Stimulated activated CD8-positive, alpha-beta memory T cell treated with anti-CD3 and anti-CD28 coated beads, Interleukin-7, amount 100 ng/mL, for 48 hours (primary cell): ENCODE data around the gene STK39.

Experiments
- DNase-seq, 2 donors: peaks; one replicate each; pipeline ENCODE4 v3.0.0-alpha.2; 2020; ENCODE audit warnings: low read depth in 1 of 2; ENCODE audit errors: extremely low read depth in 1 of 2

STK39 gene

DNA sequence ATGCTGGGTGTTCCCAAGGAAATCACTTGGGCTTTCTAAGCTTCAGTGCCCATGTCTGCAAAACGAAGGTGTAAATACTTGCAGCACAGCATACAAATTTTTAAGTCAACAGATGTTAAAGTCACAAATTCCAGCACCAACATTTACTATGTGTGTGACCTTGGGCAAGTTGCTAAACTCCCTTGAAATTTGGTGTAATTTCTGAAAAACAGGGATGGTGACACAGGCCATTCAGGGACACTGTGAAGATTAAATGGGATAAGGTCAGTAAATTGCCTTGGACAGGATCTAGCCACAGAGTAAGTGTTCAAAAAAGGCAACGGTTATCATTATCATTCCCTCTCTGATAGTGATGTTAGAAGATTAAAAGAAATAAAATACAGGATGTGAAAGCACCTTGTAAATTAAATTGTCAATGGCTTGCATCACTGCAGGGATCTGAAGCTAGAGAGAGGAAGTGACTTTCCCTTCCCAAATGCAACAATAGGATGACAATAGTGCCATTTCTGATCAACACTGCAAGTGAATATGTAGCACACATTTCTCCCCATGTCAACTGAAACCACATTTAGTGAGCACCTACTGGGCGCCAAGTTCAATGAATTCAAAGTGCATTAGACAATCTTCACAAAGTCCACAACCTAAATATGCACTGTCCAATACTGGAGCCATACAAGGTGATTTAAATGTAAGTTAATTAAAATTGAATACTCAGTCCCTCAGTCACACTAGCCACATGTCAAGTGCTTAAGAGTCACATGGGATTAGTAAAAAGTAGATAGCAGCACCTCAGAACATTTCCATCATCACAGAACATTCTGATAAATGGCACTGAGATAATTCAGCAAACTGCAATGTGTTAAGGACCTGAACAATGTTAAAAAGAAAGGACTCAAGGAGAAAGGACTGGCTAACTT is 81.2 kb downstream of the STK39 start:
- no peak for DNase-seq

DNA sequence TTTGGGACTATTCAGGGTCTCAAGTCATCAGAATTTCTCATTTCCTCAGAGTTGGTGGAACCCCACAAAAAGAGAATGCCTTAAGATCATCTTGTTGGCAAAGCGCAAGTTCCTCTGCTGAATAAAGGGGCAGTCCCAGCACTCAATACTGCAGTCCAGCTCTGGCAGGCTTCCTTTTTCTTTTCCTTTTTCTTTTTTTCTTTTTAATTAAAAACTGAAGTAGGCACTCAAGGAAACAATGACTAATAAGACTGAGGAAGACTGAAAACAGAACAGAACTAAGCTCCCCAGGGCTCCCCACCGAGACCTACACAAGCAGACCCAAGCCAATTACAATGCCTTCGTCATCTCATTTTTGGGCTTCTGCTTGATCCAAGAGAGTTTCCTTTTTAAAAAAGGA is 82.0 kb downstream of the STK39 start:
- DNase-seq: no peak

DNA sequence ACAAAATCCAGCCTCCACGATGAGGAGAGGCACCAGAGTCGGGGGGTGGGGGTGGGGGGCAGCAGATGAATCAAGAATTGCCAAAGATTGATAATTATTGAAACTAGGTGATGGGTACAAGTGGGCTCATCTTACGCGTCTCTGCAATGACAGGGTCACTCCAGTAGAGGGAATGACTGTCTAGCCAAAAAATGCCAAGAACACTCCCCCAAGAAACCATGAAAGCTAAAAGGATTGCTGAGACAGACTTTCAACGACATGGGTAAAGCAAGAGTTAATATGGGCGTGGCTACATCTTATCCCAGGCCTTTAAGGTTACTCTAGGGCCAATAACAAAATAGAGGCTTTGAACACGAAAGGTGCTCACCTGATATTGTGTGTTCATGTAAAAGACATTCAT is 86.5 kb downstream of the STK39 start:
- DNase-seq: no peak

DNA sequence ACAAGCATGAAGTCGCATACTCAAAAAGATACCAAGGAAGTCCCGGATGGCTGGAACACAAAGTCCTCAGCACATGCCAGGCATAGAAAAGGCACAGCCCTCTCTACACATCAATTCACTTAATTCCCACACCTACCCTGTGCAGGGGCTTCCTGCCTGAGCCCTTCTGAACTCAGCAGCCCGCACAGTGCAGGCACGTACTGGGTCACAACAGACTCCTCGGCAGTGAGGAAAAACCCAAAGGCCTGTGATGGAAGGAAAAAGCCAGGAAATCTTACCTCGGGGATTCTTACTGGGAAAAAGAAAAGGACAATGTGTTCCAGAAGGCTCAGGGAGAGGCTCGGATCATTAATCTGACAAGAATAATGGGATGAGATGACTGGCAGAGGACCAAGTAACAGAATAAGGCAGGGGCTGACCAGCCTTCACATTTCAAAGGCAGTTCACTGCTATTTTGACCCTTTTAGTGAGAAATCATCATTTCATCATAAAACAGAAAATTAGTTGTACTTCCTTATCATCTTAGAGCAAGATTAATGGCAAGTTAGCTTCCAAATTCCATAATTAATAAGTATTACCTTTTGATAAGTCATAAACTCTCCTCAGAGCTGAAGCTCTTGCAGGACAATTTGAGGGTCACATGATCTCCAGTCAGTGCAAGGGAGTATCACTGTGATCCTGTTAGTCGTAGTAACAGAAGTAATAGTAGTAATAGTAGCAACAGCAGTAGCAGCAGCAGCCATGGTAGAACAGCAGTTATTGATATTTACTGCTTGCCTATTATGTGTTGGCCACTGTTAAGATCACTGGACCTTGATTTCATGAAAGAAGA is 87.4 kb downstream of the STK39 start:
- no peak for DNase-seq

DNA sequence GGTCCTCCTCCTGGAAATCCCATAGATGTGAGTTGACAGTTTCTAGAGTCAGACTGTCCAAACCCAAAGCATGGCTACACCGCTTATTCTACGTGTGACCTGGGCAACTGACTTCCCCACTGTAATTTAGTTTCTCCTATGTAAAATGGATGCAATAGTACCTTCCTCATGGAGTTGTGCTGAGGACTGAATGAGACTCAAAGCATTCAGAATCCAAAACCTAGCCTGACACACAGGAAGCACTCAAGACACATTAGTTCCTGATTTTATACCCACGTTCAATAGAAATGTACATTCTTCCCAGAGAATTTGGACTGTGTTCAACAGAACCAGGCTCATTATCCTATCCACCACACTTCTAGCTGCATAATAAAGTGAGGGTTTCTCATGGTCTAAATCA is 88.8 kb downstream of the STK39 start:
- DNase-seq: no peak

DNA sequence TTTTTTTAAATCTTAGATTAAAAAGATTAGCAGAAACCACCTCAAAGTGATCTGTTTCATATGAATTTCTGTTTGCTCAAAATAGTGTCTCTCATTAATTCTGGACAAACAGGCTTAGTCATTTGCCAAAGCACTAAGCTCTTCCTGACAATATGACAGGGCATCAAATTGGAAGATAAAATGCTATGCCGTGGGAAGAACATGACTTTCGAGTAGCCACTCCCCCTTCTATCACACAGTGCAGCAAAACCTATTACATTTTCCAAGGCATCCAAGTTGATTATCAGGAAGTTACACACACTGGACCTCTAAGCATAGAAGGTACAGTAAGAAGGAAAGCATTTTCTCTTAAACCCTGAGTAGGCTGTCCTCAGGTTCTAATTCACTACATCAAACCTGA is 89.5 kb downstream of the STK39 start:
- DNase-seq: no peak

DNA sequence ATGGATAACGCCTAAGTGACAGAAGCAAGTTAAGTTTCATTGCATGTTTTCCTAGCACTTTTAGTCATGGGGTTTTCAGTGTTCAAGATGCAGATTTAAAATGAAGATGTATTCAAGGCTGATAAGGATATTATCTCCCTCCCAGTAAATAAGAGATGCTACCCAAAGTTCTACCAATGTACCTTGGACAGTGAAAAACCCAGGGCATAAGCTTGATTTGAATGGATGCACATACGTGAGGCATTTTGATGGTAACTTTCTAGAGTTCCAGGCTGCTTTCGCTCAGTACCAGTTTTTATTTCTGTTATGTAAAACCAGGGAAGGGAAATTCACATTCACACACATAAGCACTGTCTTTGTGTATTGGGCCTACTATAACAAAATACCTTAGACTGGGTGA is 90.3 kb downstream of the STK39 start:
- no peak for DNase-seq

DNA sequence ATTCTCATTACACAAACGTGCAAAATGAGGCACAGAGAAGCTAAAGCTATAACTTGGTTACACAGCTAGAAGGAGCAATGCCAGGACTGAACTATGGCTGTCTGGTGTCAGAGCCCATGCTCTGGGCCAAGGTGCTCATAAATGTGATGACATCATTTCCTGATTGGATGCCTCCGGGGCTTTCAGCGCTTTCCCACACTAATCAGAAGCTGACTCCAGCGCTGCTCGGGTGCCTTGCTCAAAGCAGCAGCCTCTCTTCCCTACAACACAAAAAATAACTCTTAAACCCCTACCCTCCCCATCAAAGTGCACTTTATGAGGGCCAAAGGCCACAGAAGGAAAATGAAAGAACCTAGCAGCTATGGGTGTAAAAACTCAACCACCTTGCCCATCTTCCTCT is 90.7 kb downstream of the STK39 start:
- no peak for DNase-seq

DNA sequence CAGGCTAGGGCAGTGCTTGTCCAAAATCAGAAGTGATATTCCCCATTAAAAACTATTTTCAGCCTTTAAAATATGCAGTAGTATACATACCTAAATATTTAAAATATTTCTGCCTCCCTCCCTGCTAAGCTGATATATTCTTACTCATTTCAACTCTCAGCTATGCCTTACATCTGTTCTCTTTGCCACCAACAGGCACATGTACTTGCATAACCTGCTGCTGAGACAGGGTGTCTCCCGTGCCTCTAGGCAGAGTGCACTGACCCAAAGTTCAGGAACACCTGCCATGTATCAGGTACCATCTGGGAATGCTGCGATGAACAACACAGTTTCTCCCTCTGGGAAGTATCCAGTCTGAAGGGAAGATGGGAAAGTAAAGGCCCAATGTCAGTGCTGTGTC is 91.7 kb downstream of the STK39 start:
- no peak for DNase-seq

DNA sequence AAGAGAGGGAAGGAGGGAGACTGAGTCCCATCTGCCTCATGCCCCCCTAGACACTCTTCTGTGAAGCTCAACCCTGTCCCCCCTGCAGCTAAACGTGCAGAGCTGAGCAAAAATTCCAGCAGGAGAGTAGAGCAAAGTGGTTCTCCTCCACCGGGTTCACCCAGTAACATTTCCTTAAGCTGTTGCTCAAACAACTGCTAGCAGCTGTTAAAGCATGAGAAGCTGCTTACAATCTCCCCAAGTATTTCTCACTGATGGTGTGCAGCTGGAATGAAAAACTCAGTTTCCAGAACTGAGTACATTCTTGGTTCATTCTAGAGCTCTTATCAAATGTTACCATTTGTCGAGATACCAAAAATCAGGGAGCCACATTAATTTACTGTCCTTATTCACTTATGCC is 92.3 kb downstream of the STK39 start:
- DNase-seq: no peak

DNA sequence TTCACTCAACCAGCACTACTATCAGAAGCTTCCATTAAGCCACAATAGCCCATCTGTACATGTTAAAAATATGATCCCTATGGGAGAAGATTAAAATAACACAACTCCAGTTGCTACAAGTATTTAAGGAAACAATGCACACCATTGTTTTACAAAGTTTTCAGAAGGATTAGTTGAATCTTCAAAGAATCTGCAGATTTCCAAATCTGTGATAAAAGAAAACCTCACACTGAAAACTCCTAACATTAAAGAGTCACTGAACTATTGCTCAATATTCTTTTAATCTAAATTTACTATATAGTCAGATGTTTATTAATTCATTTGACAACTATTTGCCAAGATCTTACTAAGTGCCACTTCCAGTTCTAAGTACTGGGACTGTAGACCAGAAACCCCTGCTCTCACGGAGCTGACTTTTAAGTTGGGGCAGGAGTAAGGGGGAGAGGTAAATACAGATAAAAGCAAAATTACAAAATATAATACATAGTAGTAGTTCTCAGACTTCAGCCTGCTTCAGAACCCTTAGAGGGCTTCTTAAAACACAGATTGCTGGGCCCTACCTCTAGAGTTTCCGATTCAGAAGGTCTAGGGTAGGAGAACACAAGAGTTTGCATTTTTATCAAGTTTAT is 94.4 kb downstream of the STK39 start:
- DNase-seq: no peak

DNA sequence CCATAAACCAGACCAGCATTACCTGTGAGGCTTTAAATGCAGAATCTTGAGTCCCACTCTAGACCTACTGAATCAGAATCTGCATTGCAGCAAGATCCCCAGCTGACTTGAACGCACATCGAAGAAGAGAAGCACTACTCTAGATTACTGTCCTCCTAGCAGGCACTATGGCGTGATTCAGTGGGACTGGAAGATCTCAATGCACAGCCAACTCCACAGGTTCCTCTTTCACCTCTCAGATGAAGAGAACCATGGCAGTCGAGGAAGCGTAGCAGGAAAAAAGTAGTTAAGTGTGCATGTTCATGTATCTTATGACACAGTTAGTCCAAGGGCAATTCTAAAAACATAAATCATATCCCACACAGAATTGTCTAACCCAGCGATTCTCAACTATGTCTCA is 97.4 kb downstream of the STK39 start:
- DNase-seq: no peak

DNA sequence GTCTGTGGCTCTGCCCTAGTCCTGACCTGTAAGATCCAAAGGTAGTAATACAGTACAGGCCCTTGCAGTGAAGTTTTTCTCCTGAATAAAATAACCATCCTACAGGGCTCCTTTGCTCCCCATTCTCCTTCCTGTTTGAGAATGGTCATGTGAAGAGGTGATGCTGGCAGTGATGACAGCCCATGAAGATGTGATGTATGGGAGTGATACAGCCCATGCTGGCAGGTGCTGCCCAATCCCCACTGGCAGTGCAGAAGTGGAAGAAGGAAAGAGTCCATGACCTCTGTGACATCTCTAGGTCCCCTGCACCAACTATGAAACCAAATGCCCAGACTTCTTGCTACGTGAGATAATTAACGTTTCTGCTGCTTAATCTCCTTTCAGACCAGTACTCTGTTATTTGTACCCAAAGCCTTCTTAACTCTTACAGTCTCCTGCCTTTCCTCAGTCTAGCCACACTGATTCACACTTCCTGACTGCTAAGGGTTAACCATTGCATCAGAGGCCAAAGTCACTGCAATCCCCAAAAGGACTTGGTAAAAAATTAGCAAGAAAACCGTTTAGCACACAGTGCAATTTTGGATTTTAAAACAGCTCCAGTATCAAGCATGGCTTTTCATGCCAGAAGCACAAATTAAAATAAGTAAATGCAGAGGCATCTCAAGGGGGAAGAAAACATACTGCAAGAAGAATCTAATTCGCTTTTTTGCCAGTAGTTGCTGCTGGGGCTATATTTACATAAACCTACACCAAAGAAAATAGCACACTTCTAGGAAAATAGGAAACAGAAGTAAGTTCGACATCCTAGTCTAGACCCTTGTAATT is 98.0 kb downstream of the STK39 start:
- DNase-seq: no peak

DNA sequence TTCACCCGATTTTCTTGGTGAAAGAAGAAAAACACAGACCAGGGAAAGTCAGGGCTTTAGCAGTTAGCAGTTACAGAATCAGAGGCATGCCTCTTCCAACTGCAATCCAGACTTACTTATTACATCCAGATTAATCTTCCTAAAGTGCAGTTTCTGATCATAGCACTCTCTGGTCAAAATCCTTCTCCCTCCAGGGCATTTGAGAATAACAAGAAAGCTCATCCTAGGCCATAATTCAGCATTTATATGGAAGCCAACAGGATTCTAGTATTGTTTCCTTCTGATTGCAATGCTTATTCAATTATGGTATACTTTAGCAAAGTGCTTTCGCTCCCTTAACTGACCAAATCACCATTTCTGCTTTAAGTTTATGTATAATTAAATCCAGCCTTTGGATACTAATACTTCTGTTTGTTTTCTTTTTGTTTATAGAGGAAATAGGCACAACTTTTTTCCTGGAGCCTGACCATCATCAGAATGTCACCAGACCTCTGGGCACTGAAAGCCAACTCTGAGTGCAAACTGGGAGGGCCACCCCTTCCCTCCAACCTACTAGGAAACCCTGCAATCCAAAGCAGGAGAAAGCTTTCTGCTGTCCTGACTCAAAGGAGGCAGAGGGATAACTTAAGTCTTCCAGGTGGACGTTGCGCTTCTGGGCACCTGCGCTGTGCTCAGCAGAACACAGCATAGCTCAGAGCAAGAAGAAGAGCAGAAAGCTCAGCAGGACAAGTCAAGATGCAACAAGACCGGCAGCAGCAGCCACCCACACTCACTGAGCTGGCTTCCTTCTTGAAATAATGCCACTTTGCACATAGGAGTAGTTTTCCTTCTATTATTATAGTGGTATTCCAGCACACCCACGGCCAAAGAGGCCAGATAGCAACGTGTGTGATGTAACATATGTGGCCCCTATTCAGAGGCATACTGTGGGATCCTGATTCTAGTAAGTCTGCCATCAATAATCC is 99.3 kb downstream of the STK39 start:
- no peak for DNase-seq

DNA sequence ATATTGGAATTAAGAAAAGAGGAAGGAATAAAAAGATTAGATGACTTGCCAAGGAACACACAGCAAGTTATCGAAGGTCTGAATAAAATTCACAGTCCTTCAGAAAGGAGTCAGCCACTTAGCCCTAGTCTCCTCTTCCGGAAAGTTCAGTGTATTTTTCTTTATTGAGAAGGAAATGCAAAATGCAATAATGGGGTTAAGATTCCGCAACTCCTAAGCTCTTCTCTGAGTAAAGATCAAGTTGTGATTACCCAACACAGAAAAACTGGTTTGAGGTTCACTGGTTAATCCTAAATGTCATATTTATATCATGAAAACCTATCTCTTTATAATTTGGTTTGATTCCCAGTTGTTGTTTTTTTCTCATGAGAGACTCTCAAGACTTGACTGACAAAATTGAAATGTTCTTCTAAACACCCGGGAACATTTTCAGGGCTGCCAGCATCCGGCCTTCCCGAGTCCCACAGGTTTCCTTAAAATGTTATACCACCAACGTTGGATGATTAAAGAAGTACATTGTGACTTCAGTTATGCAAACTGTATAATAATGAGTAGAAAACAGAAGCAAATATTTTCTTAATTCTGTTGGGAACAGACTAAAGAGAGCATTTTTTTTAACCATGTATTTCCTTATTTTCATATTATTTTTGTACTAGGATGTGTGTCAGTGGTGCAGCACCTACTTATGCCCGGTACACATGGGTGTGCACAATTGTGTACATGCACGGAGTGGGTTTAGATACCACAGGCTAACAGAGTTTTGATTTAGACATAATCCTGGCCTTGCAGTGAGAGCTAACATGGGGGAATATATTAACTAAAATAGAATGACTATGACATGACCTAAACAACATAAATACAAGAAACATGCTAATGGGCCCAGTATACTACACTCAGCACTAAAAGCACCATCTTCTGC is 100.2 kb downstream of the STK39 start:
- no peak for DNase-seq

DNA sequence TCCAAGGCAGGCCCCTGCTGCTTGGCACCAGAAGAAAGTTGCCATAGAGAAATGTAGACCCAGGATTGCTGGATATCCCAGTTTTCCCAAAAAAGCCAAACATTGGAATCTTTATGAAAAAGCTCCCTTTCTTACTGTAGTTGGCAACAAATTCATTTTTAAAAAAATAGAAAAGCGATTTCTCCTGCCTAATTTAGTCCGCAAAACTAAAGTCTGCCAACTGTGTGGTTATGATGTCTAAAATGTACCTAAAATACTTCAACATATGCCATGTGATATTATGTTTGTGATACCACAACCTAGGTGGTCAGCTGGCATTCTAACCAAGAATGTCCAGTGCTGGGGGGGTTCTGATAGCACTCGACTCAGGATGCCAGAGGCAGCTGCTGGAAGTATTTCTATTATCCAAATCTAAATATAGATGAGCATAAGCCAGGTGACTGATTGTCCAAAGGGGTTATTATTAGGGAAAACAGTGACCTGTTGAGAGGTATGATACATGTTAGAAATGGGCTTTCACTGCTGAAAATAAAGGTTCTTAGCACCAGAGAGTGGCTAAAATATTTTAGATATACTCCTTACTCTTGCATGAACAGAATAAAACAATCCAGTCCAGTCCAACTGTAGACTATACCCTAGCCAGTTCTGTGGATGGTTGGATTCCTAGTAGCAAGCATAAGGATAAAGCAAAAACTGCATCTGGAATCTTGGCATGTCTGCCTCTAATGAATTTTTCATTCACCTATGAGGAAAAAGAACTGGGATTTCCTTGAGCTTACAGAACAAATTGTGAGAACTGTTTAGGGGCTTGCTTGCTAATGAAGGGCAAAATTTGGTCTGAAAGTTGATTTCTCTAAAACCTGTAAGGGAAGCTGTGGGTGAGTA is 101.7 kb downstream of the STK39 start:
- no peak for DNase-seq

DNA sequence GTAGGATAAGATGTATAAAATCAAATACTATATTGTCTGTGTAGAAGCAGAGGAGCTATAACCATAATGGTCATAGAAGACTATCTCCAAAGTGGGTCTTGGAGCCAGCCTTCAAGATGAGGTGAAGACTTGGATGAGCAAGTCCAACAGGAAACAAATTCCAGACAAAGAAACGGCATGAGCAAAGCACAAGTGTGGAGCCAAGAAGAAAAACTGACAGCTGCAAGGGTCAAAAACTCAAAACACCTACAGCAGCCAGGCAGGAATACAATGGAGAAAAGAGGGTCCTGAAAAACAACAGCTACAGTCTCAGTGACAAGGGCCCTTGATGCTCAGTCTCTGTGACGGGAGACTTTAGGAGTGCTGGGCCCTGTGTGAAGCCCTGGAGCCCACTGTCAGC is 102.4 kb downstream of the STK39 start:
- no peak for DNase-seq

DNA sequence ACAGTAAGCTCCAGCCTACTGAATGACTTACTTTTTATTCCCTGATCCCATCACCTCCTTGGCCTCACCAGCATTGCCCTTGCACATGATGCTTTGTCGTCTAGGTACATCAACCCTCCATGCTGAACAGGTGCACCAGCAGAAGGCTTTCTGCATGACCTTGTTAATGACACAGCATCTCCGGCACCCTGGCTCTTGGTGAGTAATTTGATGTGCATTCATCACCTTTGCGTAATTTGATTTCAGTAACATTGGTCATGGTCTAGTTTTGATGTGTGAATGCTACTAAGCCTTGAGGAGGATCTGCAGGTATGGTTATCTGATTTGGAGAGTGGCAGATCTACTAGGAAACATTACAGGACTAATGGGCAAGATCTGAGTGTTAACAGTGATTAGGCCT is 103.6 kb downstream of the STK39 start:
- DNase-seq: no peak
